HG03280 (cell line): ENCODE results near the gene WNT5A.

Experiments
- ATAC-seq: cut with Tn5 transposase; IDR thresholded peaks from one replicate; pipeline ENCODE4 v1.9.1; 2021; ENCODE audit warnings: mild to moderate bottlenecking, moderate library complexity; ENCODE audit not compliant: unreplicated experiment

The WNT5A gene

GRCh38 chr3:55486857-55487380 lies at the start of gene WNT5A:
Gene WNT5A (minus strand): TSS chr3:55487306. CDS start chr3:55486985, 321 bp downstream.
- no peak for ATAC-seq

- ATAC-seq, result no peak
Observed at GRCh38 chr3:55534876-55535275, 47.8 kb upstream of the WNT5A start.

GRCh38 chr3:55532806-55533205 lies 45.7 kb upstream of the WNT5A start:
- no peak for ATAC-seq

GRCh38 chr3:55531321-55531720 lies 44.2 kb upstream of the WNT5A start:
- no peak for ATAC-seq

- ATAC-seq, result no peak
Observed at GRCh38 chr3:55527361-55527760, 40.3 kb upstream of the WNT5A start.

- ATAC-seq, result no peak
Observed at GRCh38 chr3:55526332-55527030, 39.4 kb upstream of the WNT5A start.

DNA sequence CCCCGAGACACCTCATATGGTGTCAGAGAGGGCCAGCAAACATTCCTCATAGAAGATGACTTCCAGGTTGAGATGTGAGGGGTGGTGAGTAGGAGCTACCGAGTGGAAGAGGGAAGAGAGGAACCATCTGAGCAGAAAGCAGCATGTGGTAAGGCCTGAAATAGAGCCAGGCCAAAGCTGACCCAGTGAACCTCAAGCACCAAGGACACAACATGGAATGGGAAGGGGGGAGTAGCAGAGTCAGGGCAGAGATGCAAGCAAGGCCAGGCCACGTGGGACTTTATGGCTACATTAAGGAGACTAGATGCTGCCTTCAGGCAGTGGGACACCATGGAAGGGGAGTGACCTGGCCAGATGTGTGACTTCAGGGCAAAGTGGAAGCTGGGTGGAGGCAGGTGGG lies 38.3 kb upstream of the WNT5A start:
- ATAC-seq, result no peak

- no peak for ATAC-seq
Observed at GRCh38 chr3:55524565-55525244, 37.6 kb upstream of the WNT5A start.

DNA sequence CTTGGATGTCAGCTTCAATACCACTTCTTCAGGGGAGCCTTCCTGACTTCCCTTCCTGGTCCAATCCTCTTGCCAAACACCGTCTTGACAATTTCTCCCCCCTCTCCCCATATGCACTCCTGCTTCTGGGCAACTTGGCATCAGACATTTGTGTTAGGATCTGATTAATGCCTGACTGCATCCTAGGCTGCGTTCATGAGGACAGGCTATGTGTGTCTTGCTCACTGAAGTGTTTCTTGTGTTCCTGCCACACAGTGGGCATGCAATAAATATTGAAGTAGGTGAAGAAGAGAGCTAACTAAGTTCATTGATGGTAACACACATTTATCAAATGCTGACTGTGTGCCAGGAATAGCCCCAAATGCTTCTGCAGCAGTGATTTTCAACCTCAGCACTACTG lies 36.4 kb upstream of the WNT5A start:
- no peak for ATAC-seq

- ATAC-seq, result no peak
Observed at GRCh38 chr3:55521738-55522421, 34.8 kb upstream of the WNT5A start.

- ATAC-seq, result no peak
Observed at GRCh38 chr3:55521064-55521737, 34.1 kb upstream of the WNT5A start.

DNA sequence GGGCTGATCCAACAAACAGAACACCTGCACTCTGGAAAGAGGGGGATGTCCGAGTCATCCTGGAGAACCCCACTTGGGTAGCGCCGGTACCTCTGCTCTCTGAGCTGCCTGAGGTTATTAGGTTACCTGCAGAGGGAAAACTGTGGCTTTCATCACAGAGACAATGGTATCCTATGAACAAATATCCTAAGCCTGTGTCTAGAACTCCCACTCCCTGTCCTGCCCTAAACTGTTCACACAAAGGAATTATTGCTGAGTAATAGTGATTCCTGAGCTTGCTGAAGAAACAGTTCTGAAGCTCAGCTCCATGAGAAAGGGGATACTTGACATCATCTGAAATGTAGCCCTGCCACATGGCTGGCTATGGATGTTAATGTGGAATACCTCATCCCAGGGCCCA lies 31.9 kb upstream of the WNT5A start:
- no peak for ATAC-seq

GRCh38 chr3:55518451-55518850 lies 31.3 kb upstream of the WNT5A start:
- ATAC-seq, result no peak

DNA sequence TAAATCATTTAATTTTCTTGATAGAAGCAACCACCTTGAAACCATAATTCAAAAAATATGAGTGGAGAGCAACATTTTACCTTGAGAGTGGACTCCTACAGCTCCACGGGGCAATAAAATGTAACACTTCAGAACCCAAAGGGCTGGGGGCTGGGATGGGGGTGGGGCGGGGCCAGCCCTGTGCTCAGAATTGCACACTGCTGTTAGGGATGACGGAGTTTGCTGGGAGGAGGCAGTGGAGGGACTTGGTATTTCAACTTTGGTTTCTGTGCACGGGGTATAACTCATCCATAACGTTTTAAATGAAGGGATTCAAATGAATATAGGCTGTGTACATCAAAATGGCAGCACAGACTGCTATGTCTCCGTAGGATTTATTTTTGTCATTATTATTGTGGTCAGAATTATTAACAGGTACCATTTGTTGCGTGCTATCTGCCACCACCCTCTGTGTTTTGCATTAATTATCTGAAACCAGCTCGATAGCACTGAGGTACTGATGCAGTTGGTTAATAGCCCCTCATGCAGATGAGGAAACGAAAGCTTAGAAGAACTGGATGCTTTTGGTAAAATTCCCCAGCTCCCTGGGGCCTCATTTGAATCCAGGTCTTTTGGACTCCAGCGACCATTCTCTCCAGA lies 29.4 kb upstream of the WNT5A start:
- no peak for ATAC-seq

- ATAC-seq, result no peak
Observed at GRCh38 chr3:55515550-55516246, 28.6 kb upstream of the WNT5A start.

- ATAC-seq, result no peak
Observed at GRCh38 chr3:55514962-55515361, 27.9 kb upstream of the WNT5A start.

- ATAC-seq, result no peak
Observed at GRCh38 chr3:55512571-55513343, 25.7 kb upstream of the WNT5A start.

DNA sequence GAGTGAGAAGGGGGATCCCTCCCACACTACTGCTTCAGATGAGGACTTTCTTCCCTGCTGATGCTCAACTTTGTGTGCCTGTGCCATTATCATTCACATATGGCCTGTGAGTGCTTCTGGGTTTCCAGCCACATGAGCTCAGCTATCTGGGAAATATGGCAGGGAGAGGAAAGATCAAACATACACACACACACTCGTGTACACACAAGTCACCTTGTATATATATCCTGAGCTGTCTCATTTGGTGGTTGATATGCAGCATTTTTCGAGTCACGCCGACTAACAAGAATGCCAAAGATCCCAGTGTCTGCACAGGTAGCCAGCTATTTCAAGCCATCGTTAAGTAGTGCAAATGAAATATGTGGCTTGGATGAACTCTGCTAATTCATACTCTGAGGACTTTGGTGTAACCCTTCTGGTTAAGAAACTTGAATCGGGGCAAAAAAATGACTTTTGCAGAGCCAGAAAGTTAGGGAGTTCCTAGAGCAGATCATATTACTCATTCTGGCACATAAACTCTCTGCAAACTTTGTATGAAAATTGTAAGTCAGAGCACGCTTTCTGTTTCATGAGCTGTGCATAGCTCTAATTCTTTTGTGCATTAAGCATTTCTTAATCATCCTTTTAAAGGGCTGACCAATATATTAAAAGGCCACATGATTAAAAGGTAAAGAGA lies 24.9 kb upstream of the WNT5A start:
- ATAC-seq, result no peak

DNA sequence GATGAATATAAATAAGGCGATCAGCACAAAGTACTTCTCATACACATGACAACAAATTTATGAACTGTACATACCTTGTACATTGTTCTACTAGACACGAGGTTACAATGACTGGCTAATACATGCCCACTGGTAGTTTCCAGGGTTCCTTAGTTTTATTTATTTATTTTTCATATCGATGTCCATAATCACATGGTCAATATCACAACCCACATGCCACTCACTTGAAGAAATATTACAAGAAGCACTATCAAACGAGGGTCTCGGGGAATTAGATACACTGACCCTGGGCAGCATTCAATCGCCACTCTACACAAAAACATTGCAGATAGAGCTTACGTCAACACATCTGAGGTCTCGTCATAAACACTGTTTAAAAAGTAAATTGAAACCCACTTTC lies 21.2 kb upstream of the WNT5A start:
- ATAC-seq, result no peak
